H1 (cell line): ENCODE results near the gene DENND2C. TPM values are rescaled to one million over a fixed set of nuclear protein-coding genes. Genes with fewer than 3 reads are reported as not detected.

ENCODE experiments used
- CTCF ChIA-PET: fragments of 300-600 bp; sonication (Branson Sonifier 250); formaldehyde crosslinking; loops from one replicate; lab custom pipeline; 2021; ENCODE audit not compliant: partially characterized antibody; lab: Charles Lee
- POLR2A ChIA-PET: fragments of 300-600 bp; sonication (Branson Sonifier 250); formaldehyde crosslinking; loops from one replicate; lab custom pipeline; 2021; ENCODE audit warnings: inconsistent platforms; ENCODE audit not compliant: partially characterized antibody; lab: Charles Lee
- DNase-seq, 2 experiments: peaks; one replicate each; pipeline versions ENCODE4 v3.0.0 to v3.0.0-alpha.2; 2010 to 2022; ENCODE audit warnings: low spot score in 2 of 2, low read depth in 1 of 2, mixed read lengths in 1 of 2
- FAIRE-seq: peaks from 2 replicates; lab custom pipeline; 2011; peaks lifted over from hg19 to GRCh38; lab: Jason Lieb, UNC
- H2AFZ ChIP-seq: 2 replicates; pipeline ENCODE4 v1.8.1; 2012; ENCODE audit warnings: low read length, inconsistent platforms
- H2AK5ac ChIP-seq: 2 replicates; pipeline ENCODE4 v1.6.1; 2013; ENCODE audit warnings: low read depth, low read length
- H2BK120ac ChIP-seq: replicated peaks from 2 replicates; pipeline ENCODE3; 2013; ENCODE audit warnings: low read depth, low read length, inconsistent platforms
- H2BK12ac ChIP-seq: 2 replicates; pipeline ENCODE4 v1.6.1; 2013; ENCODE audit warnings: low read depth, low read length
- H2BK15ac ChIP-seq: 2 replicates; pipeline ENCODE4 v1.6.1; 2013; ENCODE audit warnings: low read length
- H2BK20ac ChIP-seq: 2 replicates; pipeline ENCODE4 v1.6.1; 2013; ENCODE audit warnings: low read length
- H2BK5ac ChIP-seq: 2 replicates; pipeline ENCODE4 v1.6.1; 2013; ENCODE audit warnings: low read depth, low read length
- H3K14ac ChIP-seq: 2 replicates; pipeline ENCODE4 v1.6.1; 2013; ENCODE audit warnings: inconsistent platforms; ENCODE audit not compliant: insufficient read length
- H3K18ac ChIP-seq: 2 replicates; pipeline ENCODE4 v1.6.1; 2013; ENCODE audit warnings: low read length; ENCODE audit errors: extremely low read depth
- H3K23ac ChIP-seq: 2 replicates; pipeline ENCODE4 v1.6.1; 2013; ENCODE audit warnings: inconsistent platforms; ENCODE audit not compliant: insufficient read length
- H3K23me2 ChIP-seq: 2 replicates; pipeline ENCODE4 v1.6.1; 2013; ENCODE audit warnings: low read depth, low read length
- H3K27ac ChIP-seq: 2 replicates; pipeline ENCODE4 v1.6.1; 2011; ENCODE audit warnings: low read depth, low read length, inconsistent platforms
- H3K27me3 ChIP-seq, 4 experiments: replicated peaks in 1 of 4; 1 replicate in 1 of 4; 2 replicates in 3 of 4; pipeline versions ENCODE4 v1.6.1 to v1.8.1; 2011 to 2013; ENCODE audit warnings: low read length in 3 of 4, mild to moderate bottlenecking in 3 of 4, inconsistent platforms in 2 of 4, mixed read lengths in 2 of 4, moderate library complexity in 1 of 4; ENCODE audit not compliant: control insufficient read depth in 3 of 4, insufficient read depth in 3 of 4; ENCODE audit errors: extremely low read depth in 1 of 4
- H3K36me3 ChIP-seq, 4 experiments: 2 replicates each; pipeline versions ENCODE4 v1.6.1 to v1.8.1; 2011 to 2013; ENCODE audit warnings: mild to moderate bottlenecking in 4 of 4, low read length in 3 of 4, moderate library complexity in 2 of 4, control low read depth in 1 of 4, inconsistent platforms in 1 of 4; ENCODE audit not compliant: insufficient read depth in 4 of 4, control insufficient read depth in 2 of 4
- H3K4ac ChIP-seq: replicated peaks from 2 replicates; pipeline ENCODE3; 2013; ENCODE audit warnings: low read length, low read depth, mixed read lengths, inconsistent platforms; ENCODE audit not compliant: insufficient read length
- H3K4me1 ChIP-seq, 4 experiments: replicated peaks in 1 of 4; 1 replicate in 1 of 4; 2 replicates in 3 of 4; pipeline versions ENCODE4 v1.6.1 to v1.8.1; 2011 to 2013; ENCODE audit warnings: low read length in 3 of 4, inconsistent platforms in 2 of 4, mixed read lengths in 1 of 4; ENCODE audit not compliant: insufficient read depth in 4 of 4, control insufficient read depth in 3 of 4
- H3K4me2 ChIP-seq, 2 experiments: 2 replicates each; pipeline versions ENCODE4 v1.6.1 to v1.8.1; 2011 to 2013; ENCODE audit warnings: low read depth in 2 of 2, low read length in 2 of 2, control low read depth in 1 of 2, inconsistent platforms in 1 of 2, mild to moderate bottlenecking in 1 of 2; ENCODE audit not compliant: insufficient read depth in 1 of 2
- H3K4me3 ChIP-seq, 4 experiments: fragments of 200-600, 300-600 bp in 1 of 4; sonication (generic), shearing (Covaris generic), sonication (Bioruptor Twin) in 1 of 4; 2 replicates each; pipeline versions ENCODE4 v1.5.1 to v1.8.1; 2011 to 2016; ENCODE audit warnings: low read length in 4 of 4, low read depth in 3 of 4, control low read depth in 2 of 4, inconsistent platforms in 2 of 4, mild to moderate bottlenecking in 2 of 4, mixed read lengths in 1 of 4, moderate library complexity in 1 of 4; ENCODE audit not compliant: insufficient read depth in 2 of 4; ENCODE audit errors: extremely low read depth in 1 of 4
- H3K56ac ChIP-seq: replicated peaks from 2 replicates; pipeline ENCODE3; 2013; ENCODE audit warnings: low read depth, mild to moderate bottlenecking, mixed read lengths, low read length, inconsistent platforms; ENCODE audit not compliant: insufficient read length
- H3K79me1 ChIP-seq: 2 replicates; pipeline ENCODE4 v1.6.1; 2013; ENCODE audit warnings: low read depth, low read length, control low read depth
- H3K79me2 ChIP-seq, 2 experiments: 2 replicates each; pipeline versions ENCODE4 v1.6.1 to v1.8.1; 2012 to 2013; ENCODE audit warnings: low read length in 2 of 2, mild to moderate bottlenecking in 2 of 2, inconsistent platforms in 1 of 2; ENCODE audit not compliant: insufficient read depth in 2 of 2, control insufficient read depth in 1 of 2
- H3K9ac ChIP-seq, 4 experiments: replicated peaks in 1 of 4; 1 replicate in 1 of 4; 2 replicates in 3 of 4; pipeline versions ENCODE4 v1.6.1 to v1.8.1; 2011 to 2013; ENCODE audit warnings: low read depth in 3 of 4, low read length in 3 of 4, control low read depth in 2 of 4, mild to moderate bottlenecking in 2 of 4, moderate library complexity in 2 of 4, inconsistent platforms in 1 of 4; ENCODE audit errors: extremely low read depth in 1 of 4
- H3K9me3 ChIP-seq, 2 experiments: 2 replicates each; pipeline versions ENCODE4 v1.6.1 to v1.8.1; 2012 to 2013; ENCODE audit warnings: mild to moderate bottlenecking in 2 of 2, moderate library complexity in 2 of 2, control low read depth in 1 of 2, inconsistent platforms in 1 of 2, low read depth in 1 of 2, low read length in 1 of 2, mixed read lengths in 1 of 2; ENCODE audit not compliant: insufficient read depth in 2 of 2
- H4K20me1 ChIP-seq, 2 experiments: replicated peaks in 1 of 2; 2 replicates each; pipeline versions ENCODE3 to v1.8.1; 2011 to 2013; ENCODE audit warnings: inconsistent platforms in 2 of 2, low read length in 2 of 2, mild to moderate bottlenecking in 1 of 2; ENCODE audit not compliant: insufficient read depth in 2 of 2, control insufficient read depth in 1 of 2
- H4K5ac ChIP-seq: 2 replicates; pipeline ENCODE4 v1.6.1; 2013; ENCODE audit warnings: low read length, low read depth, mixed read lengths, inconsistent platforms; ENCODE audit not compliant: insufficient read length
- H4K8ac ChIP-seq: 2 replicates; pipeline ENCODE4 v1.8.0; 2013; ENCODE audit warnings: mild to moderate bottlenecking, moderate library complexity, low read length, inconsistent platforms; ENCODE audit not compliant: insufficient read depth; ENCODE audit errors: extremely low read depth
- H4K91ac ChIP-seq: replicated peaks from 2 replicates; pipeline ENCODE3; 2013; ENCODE audit warnings: low read length, mixed read lengths, inconsistent platforms; ENCODE audit not compliant: insufficient read length
- CBX5 ChIP-seq: fragments of 300-800, 300-1000 bp; sonication (generic); IDR thresholded peaks from 2 replicates; pipeline ENCODE4 v1.7.1; 2016; ENCODE audit warnings: antibody characterized with exemption, low read length, low read depth
- CHD1 ChIP-seq: IDR thresholded peaks from 2 replicates; pipeline ENCODE4 v1.6.1; 2012; ENCODE audit warnings: low read depth, low read length, improper control_type of control experiment
- CHD2 ChIP-seq: IDR thresholded peaks from 2 replicates; pipeline ENCODE4 v1.6.1; 2012; ENCODE audit warnings: low read length, improper control_type of control experiment
- CREB1 ChIP-seq: IDR thresholded peaks from 2 replicates; pipeline ENCODE4 v1.6.1; 2012; ENCODE audit warnings: inconsistent platforms
- CTBP2 ChIP-seq: IDR thresholded peaks from 2 replicates; pipeline ENCODE4 v1.7.0; 2011; ENCODE audit warnings: borderline replicate concordance, mild to moderate bottlenecking, moderate library complexity, mixed read lengths, low read length; ENCODE audit not compliant: insufficient read depth, insufficient read length
- EZH2 ChIP-seq: fragments of 200-600 bp; sonication (generic); IDR thresholded peaks from 2 replicates; pipeline ENCODE4 v1.7.1; 2012; ENCODE audit warnings: low read depth, mild to moderate bottlenecking, moderate library complexity, low read length, inconsistent platforms; ENCODE audit not compliant: severe bottlenecking
- HDAC6 ChIP-seq: IDR thresholded peaks from one replicate; pipeline ENCODE4 v1.7.1; 2012; ENCODE audit warnings: low read depth, mild to moderate bottlenecking, inconsistent platforms, low read length, moderate library complexity
- MAFK ChIP-seq: IDR thresholded peaks from 2 replicates; pipeline ENCODE4 v1.6.1; 2012; ENCODE audit warnings: low read depth, mild to moderate bottlenecking, improper control_type of control experiment, low read length
- TEAD4 ChIP-seq: IDR thresholded peaks from 2 replicates; pipeline ENCODE4 v1.6.1; 2012; ENCODE audit warnings: low read depth, low read length, inconsistent platforms, mixed read lengths
- WGBS, 2 experiments: shearing (Covaris generic) in 1 of 2; methylation state at CpG; one replicate each; pipeline versions ENCODE4 v1.1.6 to v1.1.7; 2013 to 2015; ENCODE audit warnings: low lambda C conversion rate in 2 of 2, mixed read lengths in 2 of 2, inconsistent platforms in 1 of 2, low coverage in 1 of 2, missing lambda C conversion rate in 1 of 2; ENCODE audit not compliant: insufficient replicate concordance in 2 of 2, insufficient coverage in 1 of 2, insufficient read length in 1 of 2; ENCODE audit errors: extremely low coverage in 1 of 2, missing lambda C conversion rate in 1 of 2; 5-methylcytosine and 5-hydroxymethylcytosine counted together
- polyA plus RNA-seq, 7 experiments: library from polyadenylated mRNA; depleted of rRNA in 3 of 7; stranded (reverse) in 5 of 7; unstranded in 2 of 7; fragments of >200 nt in 5 of 7; fragments of 200-250 nt in 2 of 7; gene quantifications; 1 replicate in 5 of 7; 2 replicates in 1 of 7; 4 replicates in 1 of 7; pipeline versions ENCODE4 v1.2.1 to v1.2.3, GENCODE V29; 2011 to 2013; ENCODE audit warnings: missing spikeins in 2 of 7, mixed read lengths in 2 of 7
- total RNA-seq: library from RNA; stranded (reverse); fragmentation: NEBNext Ultra II Directional; extraction: Animal tissue kit (Norgen Biotek cat#: 25700); gene quantifications from 2 replicates; pipeline ENCODE4 v1.2.1, GENCODE V29; 2021
- TF ChIP-seq, protein P1 (sequence below), 3 experiments: IDR thresholded peaks; 1 replicate in 2 of 3; 2 replicates in 1 of 3; pipeline versions ENCODE4 v1.5.1 to v1.6.1; 2011; ENCODE audit warnings: low read length in 3 of 3, mild to moderate bottlenecking in 3 of 3, inconsistent platforms in 2 of 3, low read depth in 1 of 3, moderate library complexity in 1 of 3; ENCODE audit not compliant: insufficient read depth in 1 of 3; ENCODE audit errors: control extremely low read depth in 1 of 3

Gene DENND2C
- total and polyA plus RNA-seq, 2 of the 8 experiments (the other 6 are each of a cell fraction or from before 2014, with no cell fraction given): 1.8 to 5.5 TPM

GRCh38 chr1:114641377-114641776, 28.5 kb downstream of the DENND2C start:
- no peak overlapping the region for H4K5ac ChIP-seq
- H2BK5ac ChIP-seq: no peak overlapping the region
- H3K4me3 ChIP-seq: no peak overlapping the region
- no peak overlapping the region for H2BK20ac ChIP-seq
- no peak overlapping the region for H2AFZ ChIP-seq
- no peaks in the 10 kb centered on the region for H3K79me1 ChIP-seq
- H3K14ac ChIP-seq: no peak overlapping the region
- no peak overlapping the region for H3K56ac ChIP-seq
- H3K23ac ChIP-seq: no peak overlapping the region
- H3K36me3 ChIP-seq: no peaks in the 10 kb centered on the region
- FAIRE-seq (no peak), DNase-seq (no peak)
- H3K4ac ChIP-seq: no peak overlapping the region
- no peaks in the 10 kb centered on the region for H3K79me2 ChIP-seq
- no peak overlapping the region for H3K27ac ChIP-seq
- no peak overlapping the region for H3K4me2 ChIP-seq
- H4K8ac ChIP-seq: no peak overlapping the region
- H3K23me2 ChIP-seq: no peaks in the 10 kb centered on the region
- no peak overlapping the region for H3K9ac ChIP-seq
- H2BK12ac ChIP-seq: no peak overlapping the region
- POLR2A ChIA-PET: no interaction called here
- 85% methylated on average over 2 of the region's 2 CpGs; no CpG with 5 or more reads in 1 of the 2 experiments for WGBS, 2 experiments
- H2BK15ac ChIP-seq: no peak overlapping the region
- H3K4me1 ChIP-seq: no peaks in the 10 kb centered on the region
- H4K91ac ChIP-seq: no peak overlapping the region
- H3K27me3 ChIP-seq: no peaks in the 10 kb centered on the region
- no peak overlapping the region for H2AK5ac ChIP-seq
- TF ChIP-seq CTBP2 (no peak), HDAC6 (no peak), EZH2 (no peak), CREB1 (no peak), CHD1 (no peak), CHD2 (no peak), MAFK (no peak), TEAD4 (no peak), CBX5 (no peak)
- TF ChIP-seq, protein P1, sequence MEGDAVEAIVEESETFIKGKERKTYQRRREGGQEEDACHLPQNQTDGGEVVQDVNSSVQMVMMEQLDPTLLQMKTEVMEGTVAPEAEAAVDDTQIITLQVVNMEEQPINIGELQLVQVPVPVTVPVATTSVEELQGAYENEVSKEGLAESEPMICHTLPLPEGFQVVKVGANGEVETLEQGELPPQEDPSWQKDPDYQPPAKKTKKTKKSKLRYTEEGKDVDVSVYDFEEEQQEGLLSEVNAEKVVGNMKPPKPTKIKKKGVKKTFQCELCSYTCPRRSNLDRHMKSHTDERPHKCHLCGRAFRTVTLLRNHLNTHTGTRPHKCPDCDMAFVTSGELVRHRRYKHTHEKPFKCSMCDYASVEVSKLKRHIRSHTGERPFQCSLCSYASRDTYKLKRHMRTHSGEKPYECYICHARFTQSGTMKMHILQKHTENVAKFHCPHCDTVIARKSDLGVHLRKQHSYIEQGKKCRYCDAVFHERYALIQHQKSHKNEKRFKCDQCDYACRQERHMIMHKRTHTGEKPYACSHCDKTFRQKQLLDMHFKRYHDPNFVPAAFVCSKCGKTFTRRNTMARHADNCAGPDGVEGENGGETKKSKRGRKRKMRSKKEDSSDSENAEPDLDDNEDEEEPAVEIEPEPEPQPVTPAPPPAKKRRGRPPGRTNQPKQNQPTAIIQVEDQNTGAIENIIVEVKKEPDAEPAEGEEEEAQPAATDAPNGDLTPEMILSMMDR (IDR thresholded peaks at IDR 0.05; ENCODE audit: control extremely low read depth in 1 of 3, insufficient read depth in 1 of 3, low read depth in 1 of 3, low read length in 3 of 3): no peak
- no peaks in the 10 kb centered on the region for H3K9me3 ChIP-seq
- no peak overlapping the region for H3K18ac ChIP-seq
- H2BK120ac ChIP-seq: no peak overlapping the region
- CTCF ChIA-PET: interaction anchor here (0.6 to 1.4 kb wide), 3 partner anchors 13 to 1569 kb away, joined by 3 to 5 read pairs (median 3); no protein-coding TSS in a partner anchor
- no peaks in the 10 kb centered on the region for H4K20me1 ChIP-seq
